Lower leg skin (tissue), 3 donors: ENCODE data around the gene IDNK.

Source experiments
- CTCF ChIP-seq, 3 donors: fragments of 450-650 bp; IDR thresholded peaks; one replicate each; pipeline ENCODE4 v1.5.1; 2016; ENCODE audit warnings: antibody characterized with exemption in 3 of 3, mild to moderate bottlenecking in 3 of 3, moderate library complexity in 2 of 3
- POLR2A ChIP-seq, 2 donors: fragments of 450-650 bp; IDR thresholded peaks; one replicate each; pipeline ENCODE4 v1.6.1; 2016 to 2017; ENCODE audit warnings: antibody characterized with exemption in 2 of 2, mild to moderate bottlenecking in 1 of 2, moderate library complexity in 1 of 2

GRCh38 chr9:83670381-83670780 lies 47.4 kb downstream of the IDNK start:
- no peak for TF ChIP-seq CTCF (IDR thresholded peaks at IDR 0.05)
- no peak for TF ChIP-seq POLR2A (IDR thresholded peaks at IDR 0.05)
